ENCODE results near the gene IQSEC1.

The IQSEC1 gene

GRCh38 chr3:12902181-12902999, 170.8 kb downstream of the IQSEC1 start:
- DNase-seq, result no peak

- DNase-seq, result no peak
Observed at GRCh38 chr3:12901623-12902045, 171.6 kb downstream of the IQSEC1 start.

GRCh38 chr3:12900885-12901411, 172.3 kb downstream of the IQSEC1 start:
- no peak for DNase-seq

DNA sequence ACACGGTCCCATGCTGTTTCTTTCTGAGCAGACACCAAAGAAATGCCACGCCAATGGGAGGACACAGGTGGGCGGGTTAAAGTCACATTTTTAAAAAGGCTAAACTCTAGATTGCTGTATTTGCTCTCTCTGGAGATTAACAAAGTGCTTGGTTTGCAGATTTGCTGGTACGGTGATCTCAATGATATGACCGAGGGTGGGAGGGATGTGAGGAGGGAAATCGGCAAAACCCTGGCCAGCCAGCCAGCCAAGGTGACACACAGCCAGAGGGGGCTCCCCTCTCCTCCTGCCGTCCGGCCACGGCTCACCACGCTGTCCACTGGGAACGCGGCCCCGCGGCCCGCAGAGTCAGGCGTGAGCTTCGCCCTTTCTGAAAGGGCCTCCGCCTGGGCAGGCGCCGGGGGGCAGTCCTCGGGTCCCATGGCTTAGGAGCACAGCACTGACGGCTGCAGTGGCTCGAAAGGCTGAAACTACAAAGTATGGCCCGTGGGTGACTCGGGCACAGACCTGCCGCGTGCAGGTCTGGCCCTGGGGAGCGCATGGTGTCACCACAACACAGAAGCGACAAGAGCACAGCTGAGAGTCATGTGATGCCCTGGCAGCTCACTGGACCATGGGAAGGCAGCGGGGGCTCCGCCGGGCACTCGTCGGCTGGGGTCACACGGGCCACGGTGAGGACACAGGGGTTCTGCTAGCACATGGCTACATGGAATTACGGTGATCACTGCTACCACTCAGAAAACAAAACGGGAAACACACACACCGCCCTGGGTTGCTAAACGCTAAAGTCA, 174.1 kb downstream of the IQSEC1 start:
- DNase-seq, result no peak

- DNase-seq, result no peak
Observed at GRCh38 chr3:12898290-12898964, 174.8 kb downstream of the IQSEC1 start.

- DNase-seq, result no peak
Observed at GRCh38 chr3:12897381-12898289, 175.6 kb downstream of the IQSEC1 start.

DNA sequence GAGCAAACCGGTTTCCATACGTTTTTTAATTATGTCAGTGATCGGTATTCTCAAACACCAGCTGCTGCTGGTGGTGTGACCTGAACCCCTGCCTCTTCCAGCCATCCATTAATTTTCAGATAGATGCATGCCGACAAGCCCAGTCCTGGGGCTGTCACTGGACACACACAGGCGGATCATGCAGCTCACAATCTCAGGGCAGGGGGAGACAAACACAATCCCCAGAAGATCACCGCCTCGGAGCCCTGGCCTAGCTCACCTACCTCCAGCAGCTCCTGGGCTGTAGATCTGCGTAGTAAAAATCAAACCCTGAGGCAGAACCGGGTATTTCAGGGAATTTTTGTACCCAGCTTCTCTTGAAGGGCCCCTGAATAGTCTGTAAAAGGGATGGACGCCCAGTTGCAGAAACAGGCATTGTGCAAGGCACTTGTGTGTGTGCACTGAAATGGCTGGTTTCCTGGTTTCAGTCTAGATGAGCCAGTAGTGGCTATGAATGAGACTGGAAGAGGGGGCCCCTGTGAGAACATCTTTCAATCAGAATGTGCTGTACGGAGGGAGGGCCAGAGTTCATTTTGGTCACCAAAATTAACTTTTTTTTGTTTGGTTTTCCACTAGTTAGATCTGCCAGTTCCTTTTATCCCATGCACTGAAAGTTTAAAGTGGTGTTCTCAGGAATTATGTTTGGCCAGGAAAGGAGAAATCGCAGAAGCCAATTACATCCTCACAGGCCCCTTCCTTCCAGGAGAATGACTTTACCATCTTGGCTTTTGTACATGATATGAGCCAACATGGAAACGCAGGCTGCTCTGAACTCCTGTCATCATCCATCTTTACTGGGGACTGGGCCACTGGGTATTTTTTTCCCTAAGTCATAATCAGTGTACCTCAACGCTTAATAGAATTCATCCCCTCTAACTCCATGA, 176.9 kb downstream of the IQSEC1 start:
- DNase-seq, result no peak

GRCh38 chr3:12895391-12896062, 177.7 kb downstream of the IQSEC1 start:
- DNase-seq, result no peak

DNA sequence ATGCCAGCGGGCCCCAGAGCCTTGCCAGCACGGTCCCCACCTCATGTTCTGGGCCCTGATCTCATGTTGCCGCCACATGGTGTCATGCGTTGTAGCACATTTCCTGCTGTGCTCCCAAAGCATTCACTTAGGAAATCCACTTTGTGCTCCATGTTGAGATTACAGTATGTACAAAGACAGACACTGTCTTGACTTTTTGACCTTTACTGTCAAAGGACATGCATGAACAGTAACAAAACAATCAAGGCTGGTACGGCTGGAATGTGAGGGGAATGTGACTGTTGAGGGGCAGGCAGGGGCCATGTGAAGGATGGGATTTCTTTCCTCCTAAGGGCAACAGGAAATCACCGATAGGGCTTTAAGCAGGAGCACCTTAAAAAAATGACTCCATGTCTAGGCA, 178.6 kb downstream of the IQSEC1 start:
- DNase-seq, result no peak

GRCh38 chr3:12893852-12894251, 179.4 kb downstream of the IQSEC1 start:
- DNase-seq, result no peak

- no peak for DNase-seq
Observed at GRCh38 chr3:12893247-12893646, 180.0 kb downstream of the IQSEC1 start.

DNA sequence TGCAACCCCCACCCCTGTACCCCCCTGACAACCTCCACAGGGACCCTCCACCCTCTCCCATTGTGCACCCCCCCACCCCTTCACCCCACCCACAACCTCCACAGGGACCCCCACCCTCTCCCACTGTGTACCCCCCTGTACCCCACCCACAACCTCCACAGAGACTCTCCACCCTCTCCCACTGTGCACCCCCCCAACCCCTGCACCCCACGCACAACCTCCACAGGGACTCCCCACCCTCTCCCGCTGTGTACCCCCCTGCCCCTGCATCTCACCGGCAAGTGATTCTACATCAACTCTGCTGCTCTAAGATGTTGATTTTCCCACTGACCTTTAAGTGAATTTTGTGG, 180.4 kb downstream of the IQSEC1 start:
- DNase-seq, result no peak

DNA sequence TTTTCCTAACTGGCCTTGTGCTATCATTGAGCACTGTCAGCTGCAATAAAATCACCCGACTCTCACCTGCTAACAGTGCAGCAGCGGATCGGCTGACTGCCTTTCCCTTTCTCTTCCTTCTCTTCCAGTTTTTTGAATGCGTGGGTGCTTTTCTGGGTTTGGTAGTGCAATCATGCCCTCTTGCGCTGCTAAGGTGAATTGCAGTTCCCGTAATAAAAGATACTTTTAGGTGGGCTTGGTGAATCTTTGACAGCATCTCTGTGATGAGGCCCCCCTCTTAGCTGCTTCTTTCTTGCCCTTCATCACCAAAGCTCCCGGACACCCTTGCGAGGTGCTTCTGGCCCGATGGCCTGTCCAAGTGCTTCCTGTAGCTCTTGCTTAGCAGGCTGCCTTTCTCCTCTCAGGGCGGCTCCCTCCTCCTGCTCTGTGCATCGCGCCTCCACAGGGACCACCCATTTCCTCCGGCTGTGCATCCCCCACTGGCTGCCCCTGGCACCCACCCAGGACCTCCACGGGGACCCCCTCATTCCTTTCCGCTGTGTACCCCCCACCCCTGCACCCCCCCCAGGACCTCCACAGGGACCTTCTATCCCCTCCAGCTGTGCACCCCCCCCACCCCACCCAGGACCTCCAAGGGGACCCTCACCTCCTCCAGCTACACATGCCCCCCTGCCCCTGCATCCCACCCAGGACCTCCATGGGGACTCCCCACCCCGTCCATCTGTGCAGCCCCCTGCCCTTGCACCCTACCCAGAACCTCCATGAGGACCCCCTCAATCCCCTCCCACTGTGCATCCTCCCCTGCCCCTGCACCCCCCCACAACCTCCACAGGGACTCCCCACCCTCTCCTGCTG, 181.0 kb downstream of the IQSEC1 start:
- DNase-seq, result peak; percentile 52

DNA sequence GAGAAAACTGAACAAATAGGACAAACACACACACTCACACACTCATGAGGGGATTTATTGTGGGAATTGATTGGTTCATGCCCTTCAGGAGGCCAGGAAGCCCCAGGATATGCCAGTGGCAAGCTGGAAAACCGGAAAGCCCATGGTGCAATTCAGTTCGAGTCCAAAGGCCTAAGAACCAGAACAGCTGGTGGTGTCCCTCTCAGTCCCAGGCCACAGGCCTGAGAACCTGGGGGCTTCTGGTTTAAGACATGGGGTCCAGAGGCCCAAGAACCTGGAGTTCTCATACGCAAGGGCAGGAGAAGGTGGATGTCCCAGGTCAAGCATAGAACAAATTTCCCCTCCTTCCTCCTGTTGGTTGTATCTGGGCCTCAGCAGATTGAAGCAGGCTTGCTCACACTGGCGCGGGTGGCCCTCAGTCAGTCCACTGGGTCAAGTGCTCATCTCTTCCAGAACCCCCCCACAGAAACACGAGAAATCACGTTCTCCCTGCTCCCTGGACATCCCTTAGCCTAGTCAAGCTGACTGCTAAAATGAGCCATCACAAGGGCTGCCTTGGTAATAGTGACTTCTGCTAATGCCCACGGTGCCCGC, 181.7 kb downstream of the IQSEC1 start:
- no peak for DNase-seq

DNA sequence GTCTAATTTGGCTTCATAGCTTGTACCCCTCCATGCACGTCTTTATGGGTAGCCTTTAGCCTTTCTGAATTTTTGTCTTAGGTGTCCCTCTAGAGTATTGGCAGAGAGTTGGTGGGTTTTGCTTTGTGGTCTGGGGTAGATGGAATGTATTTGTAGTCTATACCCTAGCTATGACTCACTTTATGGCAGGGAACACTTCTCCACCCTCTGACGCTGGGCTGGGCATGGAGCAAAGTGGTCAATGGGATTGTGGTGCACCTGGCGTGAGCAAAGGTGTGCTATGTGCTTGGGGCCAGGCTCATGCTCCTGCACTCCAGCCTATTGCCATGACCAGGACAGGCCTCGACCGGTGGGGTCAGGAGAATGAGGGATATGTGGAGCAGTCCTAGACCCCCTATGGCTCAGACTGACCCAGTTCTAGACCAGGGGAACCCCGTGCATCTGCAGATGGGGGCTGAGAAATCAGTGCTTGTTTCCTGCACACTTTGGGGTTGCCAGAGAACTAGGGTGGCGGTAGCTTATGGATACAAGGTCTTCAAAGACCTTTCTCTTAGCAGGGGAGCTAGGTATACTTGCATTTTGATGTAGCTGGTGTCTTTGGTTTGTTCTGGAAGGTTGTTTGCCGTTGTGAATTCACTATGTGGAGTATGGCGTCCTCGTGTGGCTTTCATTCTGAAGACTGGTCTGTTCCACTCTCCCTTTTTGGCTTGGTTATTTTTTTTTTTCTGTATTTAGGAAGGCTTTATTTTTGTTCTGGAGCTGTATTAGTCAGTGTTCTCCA, 182.4 kb downstream of the IQSEC1 start:
- DNase-seq, result no peak

DNA sequence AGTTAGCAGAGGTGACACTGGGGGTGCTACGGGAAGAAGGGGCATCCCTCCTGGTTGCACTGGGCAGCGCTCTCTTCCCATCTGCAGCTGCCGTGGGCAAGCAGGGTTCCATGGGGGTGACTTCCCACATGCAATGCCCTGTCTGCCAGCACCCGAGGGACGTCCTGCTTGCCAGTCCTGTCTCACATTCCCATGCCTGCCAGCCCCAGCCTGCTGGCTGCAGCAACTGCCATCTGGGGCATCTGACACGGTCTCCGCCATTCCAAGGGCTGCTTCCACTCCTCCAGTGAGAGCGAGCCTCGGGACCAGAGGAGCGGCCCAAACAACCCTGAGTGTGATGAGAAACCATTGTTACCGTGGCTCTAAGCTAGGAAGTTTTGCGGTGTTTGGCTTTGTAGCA, 186.5 kb downstream of the IQSEC1 start:
- no peak for DNase-seq

- peak; percentile 25 for DNase-seq
Observed at GRCh38 chr3:12886106-12886679, 187.0 kb downstream of the IQSEC1 start.

- DNase-seq, result no peak
Observed at GRCh38 chr3:12885583-12885930, 187.7 kb downstream of the IQSEC1 start.

All from stimulated activated CD4-positive, alpha-beta T cell treated with anti-CD3 and anti-CD28 coated beads, Interleukin-4, amount 100 ng/mL, for 24 hours (primary cell).